Measurements from ENCODE around the gene TAF6.

The TAF6 gene

DNA sequence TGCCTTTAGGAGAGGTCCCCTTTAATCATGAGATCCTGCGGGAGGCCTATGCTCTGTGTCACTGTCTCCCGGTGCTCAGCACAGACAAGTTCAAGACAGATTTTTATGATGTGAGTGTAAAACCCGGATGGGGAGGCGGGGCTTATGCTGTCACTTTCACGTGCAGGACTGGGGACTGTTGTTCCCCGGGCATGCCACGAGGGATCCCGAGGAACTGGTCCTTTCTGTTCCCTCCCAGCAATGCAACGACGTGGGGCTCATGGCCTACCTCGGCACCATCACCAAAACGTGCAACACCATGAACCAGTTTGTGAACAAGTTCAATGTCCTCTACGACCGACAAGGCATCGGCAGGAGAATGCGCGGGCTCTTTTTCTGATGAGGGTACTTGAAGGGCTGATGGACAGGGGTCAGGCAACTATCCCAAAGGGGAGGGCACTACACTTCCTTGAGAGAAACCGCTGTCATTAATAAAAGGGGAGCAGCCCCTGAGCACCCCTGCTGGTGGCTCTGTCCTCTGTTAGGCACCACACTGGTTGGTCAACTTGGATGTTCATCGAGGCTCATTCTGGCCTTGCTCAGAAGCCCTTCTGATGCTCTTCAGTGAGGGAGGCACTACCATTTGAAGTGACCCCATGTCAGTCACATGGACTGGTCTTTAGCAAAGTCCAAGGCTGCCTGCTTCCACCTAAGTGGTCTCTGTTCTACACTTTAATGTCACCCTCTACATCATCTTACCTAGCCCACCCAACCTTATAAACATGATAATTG, 27.6 kb downstream of the TAF6 start:
- no peak for DNase-seq

DNA sequence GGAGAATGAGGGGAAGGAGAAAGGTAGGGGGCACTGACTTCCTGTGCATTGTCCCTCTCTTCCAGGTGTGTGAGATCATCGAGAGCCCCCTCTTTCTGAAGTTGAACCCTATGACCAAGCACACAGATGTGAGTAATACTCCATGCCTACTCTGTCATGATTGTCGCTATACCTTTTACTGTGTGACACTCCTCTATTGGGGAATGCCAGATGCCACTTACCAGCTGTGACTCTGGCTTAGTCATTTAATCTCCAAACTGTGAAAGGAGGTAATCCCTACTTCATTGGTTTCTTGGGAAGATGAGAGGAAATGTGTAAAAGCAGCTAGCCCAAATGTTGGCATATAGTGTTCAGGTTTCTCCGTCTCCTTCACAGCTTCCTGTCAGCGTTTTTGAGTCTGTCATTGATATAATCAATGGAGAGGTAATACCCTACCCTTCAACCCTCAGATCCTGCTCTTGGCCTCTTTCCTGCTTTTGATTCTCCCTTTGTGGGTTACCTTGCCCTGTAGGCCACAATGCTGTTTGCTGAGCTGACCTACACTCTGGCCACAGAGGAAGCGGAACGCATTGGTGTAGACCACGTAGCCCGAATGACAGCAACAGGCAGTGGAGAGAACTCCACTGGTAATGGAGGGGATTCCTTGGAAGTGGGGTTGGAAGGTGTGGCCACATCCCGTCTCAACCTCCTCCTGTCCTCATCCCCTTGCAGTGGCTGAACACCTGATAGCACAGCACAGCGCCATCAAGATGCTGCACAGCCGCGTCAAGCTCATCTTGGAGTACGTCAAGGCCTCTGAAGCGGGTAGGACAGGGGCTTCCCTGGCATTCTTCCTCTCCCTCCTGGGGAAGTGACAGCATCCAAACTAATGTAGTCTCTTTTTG, 28.4 kb downstream of the TAF6 start:
- no peak for DNase-seq

- no peak for DNase-seq
These were observed 29.5 kb downstream of the TAF6 start for GRCh38 chr7:100089458-100090196.

DNA sequence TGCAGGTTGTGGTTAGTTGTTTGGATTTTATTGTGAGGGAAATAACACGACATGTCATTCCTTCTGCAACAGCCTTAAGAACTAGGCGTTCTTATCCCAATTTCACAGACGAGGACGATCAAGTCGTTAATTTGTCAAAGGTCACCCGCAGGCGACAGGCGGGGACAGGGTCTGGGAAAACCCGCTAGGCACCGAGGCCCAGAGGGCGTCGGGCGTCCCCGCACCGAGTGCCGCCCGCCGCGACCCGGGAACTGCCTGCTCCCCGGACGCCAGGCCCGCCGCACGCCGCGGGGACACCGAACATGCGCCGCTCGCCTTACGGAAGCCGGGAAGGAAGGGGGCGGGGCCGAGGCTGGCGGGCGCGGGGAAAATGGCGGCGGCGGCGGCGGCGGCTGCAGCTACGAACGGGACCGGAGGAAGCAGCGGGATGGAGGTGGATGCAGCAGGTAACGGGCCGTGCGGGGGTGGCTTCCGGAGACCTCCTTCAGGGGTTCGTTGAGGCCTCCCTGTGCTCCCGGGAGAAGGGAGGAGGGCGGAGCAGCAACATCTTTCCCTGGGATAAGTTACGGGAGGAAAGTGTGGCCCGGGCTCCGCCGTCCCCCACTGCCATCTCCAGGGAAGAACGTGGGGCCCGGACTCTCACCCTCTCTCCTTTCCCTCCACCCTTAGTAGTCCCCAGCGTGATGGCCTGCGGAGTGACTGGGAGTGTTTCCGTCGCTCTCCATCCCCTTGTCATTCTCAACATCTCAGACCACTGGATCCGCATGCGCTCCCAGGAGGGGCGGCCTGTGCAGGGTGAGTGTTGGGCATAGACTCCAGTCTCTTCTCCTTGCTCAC, 30.3 kb downstream of the TAF6 start, which contains the start of gene COPS6:
COPS6 (plus strand) TSS at position 349 of the 837 bp plus-strand sequence; CDS start at position 371, 22 bp downstream.
- peak; percentile 62 for DNase-seq

- no peak for DNase-seq
These were observed 31.0 kb downstream of the TAF6 start for GRCh38 chr7:100088095-100088620.

DNA sequence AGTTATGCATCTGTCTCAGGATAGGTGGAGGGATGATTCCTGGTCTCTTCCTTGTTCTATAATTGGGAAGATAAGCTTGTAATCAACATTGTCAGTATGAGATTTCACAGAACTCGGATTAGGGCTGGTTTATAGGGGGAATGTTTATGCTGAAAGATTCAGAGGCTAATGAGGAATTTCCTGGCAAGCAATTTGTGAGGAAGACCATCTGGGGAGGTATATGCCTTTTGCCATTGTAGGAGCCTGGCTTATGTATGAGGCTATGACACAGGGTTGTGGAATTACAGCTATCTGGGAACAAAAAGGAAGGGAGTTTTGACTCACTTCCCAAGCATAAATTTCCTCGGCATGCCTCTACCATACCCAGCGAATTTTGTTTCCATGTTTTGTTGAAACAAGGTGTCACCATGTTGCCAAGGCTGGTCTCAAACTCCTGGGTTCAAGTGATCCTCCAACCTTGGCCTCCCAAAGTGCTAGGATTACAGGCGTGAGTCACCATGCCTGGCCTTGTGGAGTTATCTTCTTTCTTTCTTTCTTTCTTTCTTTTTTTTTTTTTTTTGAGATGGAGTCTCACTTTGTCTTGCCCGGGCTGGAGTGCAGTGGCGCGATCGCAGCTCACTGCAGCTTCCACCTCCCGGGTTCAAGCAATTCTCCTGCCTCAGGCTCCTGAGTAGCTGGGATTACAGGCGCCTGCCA, 32.0 kb downstream of the TAF6 start:
- no peak for DNase-seq

DNA sequence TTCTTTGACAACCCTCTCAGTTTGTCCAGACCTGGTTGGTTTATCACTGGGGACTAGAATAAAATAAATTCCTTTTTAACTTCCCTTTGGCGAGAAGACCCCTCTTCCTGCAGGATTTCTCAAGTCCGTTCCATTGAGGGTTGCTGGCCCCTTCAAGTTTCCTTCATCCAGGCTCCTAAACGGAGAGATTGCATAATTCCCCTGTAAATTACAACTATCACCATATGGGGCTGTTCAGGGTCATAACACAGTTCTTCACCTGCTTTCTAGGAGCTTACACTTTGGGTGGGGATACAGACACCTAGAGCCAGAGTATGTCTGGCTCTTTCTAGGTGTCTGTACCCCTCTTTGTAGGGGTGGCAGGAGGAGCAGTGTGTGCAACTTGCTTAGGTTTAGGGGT, 33.6 kb downstream of the TAF6 start:
- DNase-seq: no peak

GRCh38 chr7:100082978-100083377, 36.2 kb downstream of the TAF6 start:
- DNase-seq: no peak

GRCh38 chr7:100081535-100082102, 37.5 kb downstream of the TAF6 start, which contains the start of gene ZNF3:
TSS of gene ZNF3 (minus strand) at chr7:100081723. CDS start at chr7:100077357, 4,366 bp downstream.
- peak; percentile 94 for DNase-seq

DNA sequence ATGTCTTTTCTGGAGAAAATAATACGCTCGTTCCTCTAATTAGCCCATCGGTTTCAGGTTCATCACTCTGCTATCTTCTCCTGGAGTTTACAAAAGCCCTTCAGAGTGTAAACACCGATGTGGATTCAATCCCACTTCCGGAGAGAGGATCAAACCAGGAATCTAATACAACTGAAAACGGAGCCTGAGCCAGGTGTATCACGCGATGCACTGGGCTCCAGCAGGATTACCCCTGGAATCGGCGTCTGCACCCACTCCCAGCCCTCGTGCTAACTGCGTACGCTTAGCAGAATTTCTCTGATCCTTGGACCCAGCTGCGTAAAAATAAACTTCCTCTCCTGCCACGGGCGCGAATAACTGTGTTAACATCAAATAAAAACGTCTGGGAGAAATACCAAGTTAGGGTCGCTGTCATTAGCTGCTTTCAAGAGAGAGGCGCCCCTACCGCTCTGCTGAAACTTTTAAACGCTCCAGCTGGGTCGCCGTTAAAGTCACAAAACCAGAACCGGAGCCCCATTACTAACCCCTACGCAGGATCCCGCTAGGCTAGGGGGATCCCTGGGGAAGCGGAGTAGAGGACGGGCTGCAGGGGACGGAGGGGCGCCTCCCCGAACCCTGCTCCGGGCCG, 38.1 kb downstream of the TAF6 start:
- peak; percentile 17 for DNase-seq

- no peak for DNase-seq
These were observed 40.1 kb downstream of the TAF6 start for GRCh38 chr7:100079024-100079560.

GRCh38 chr7:100077205-100077604, 42.0 kb downstream of the TAF6 start:
- DNase-seq: no peak

DNA sequence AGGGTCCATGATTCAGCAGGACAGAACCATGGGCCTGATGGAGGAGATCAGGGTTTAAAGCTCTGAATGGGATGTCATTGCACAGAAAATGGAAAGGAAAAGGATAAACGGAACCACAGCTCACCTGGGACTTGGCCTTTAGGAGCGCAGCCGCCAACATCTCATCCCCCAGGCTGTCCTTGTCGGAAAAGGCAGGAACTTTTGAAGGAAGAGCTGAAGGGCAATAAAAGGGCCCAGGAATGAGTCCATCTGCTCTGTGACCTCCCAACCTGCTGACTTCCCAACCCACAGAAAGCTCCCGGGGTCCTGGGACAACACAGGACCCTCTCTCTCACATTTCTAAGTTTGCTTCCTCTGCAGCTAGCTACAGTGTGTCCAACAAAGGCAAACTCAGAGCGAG, 43.7 kb downstream of the TAF6 start:
- DNase-seq: no peak

DNA sequence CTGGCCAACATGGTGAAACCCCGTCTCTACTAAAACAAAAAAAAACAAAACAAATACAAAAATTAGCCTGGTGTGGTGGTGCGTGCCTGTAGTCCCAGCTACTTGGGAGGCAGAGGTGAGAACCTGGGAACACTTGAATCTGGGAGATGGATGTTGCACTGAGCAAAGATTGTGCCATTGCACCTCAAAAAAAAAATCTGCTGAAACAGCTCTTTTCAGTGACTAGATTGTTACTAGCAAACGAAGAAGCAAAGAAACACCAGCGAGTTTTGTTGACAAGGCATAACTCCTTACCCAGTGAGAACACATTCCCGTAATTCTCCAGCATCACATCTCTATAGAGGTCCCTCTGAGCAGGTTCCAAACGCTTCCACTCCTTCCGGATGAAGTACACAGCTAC, 44.3 kb downstream of the TAF6 start:
- DNase-seq: no peak

DNA sequence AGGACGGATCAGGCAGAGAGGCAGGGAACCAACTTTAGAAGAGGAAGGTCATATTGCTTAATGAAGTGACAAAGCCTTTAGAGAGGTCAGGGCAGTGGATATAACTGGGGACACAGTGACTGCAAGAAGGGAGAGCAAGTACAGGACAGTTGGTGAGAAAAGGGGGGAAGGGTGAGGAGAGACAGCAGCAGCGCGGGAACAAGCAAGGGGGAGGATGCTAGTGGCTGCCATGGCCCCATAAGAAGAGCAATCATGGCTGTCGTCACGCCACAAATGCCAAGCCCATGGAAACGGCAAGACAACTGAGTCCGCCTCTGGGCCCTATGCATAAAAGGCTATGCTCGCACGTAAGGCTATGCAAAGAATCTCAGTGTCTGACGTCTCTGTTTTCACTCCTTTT, 46.7 kb downstream of the TAF6 start:
- no peak for DNase-seq

DNA sequence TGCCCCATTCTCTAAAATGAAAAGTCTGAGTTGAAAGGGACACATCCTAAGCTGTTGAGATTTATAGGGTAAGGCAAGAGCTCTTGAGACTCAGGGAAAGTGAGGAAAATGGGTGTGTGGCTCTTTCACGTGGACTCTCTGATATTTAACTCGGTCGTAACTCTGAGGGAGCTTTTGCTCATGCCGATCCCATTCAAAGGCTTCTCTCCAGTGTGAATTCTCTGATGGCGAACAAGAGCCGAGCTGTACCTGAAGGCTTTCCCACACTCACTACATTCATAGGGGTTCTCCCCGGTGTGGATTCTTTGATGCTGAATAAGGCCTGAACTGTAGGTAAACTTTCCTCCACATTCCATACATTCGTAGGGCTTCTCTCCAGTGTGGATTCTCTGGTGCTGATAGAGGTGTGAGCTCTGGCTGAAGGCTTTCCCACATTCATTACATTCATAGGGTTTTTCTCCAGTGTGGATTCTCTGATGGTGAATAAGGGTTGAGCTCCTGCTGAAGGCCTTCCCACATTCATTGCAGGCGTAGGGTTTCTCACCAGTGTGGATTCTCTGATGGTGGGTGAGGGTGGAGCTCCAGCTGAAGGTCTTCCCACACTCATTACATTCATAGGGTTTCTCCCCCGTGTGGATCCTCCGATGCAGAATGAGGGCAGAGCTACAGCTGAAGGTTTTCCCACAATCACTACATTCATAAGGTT, 48.0 kb downstream of the TAF6 start:
- DNase-seq: no peak

DNA sequence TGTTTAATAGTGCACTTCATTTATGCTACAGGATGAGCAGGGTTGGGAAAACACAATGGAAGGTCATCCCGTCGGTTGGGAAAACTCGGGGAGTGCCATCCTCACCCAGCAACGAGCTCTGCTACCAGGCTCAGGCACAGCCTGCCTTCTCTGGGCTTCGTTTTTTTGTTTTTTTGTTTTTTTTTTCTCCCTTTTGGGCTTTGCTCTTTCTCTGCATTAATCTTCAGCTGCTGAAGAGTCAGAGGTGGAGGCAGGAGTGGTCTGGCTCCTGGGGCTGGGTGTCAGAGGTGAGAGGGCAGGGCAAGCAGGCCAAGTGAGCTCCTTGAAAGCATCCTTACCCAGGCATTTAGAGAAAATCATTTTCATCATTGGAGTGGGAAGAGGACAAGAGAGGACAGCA, 49.2 kb downstream of the TAF6 start:
- no peak for DNase-seq

DNA sequence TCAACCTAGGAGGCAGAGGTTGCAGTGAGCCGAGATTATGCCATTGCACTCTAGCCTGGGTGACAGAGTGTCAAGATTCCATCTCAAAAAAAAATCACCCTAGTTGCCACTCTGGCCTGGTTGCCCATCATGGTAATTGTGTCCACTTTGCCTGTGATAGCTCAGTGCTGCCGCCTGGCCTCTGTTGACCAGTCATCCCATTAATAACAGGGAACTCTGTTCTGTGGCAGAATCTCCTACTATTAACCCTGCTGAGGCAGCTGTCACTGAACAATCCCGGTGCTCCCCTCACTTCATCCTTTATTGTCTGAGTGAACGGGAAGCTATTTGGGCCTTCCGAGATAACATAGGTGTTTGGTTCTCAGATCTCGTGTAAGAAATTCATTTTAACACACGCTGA, 52.2 kb downstream of the TAF6 start:
- DNase-seq: no peak

DNA sequence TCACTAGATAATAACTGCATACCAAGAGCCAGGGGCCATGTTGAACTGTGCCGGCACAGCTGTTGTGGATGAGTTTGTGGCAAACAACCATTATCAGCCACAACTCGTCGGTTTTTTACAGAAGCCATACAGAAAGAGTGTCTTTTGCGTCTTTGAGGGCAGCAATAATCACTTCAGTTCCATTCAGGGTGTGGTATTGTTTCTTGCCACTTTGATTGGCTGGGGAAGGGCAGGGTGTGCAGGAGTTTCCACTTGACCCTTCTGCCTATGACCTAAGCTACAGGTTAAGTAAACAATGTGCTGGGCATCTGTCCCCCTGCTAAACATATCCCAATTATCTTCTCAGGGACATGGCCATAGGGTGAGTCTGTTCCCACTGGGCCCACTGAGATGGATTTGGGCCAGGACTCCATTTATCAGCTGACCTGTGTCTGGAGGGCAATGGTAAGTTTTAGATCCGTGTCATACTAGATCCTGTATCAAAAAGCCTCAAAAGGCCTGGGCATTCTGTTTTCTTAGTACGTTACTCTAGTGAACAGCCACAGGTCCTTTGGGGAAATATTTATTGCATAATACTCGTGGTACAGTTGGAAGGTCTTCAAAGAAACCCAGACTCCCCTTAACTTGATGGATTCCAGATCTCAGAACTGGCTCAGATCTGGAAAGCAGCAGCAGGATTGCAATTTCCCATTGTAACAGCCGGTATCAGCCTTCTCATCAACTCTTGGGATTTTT, 53.5 kb downstream of the TAF6 start:
- DNase-seq: no peak

All from NCI-H748 treated with DMSO at 0.1 percent for 48 hours (cell line).